ENCODE measurements around the gene PTGDS. TPM values are rescaled to one million over a fixed set of nuclear protein-coding genes. Genes with fewer than 3 reads are reported as not detected.

Gene PTGDS
- total and polyA plus RNA-seq, 7 experiments from 2014 or later: 0.97 to 68.7 (median 4.3) TPM; not detected in 2

DNA sequence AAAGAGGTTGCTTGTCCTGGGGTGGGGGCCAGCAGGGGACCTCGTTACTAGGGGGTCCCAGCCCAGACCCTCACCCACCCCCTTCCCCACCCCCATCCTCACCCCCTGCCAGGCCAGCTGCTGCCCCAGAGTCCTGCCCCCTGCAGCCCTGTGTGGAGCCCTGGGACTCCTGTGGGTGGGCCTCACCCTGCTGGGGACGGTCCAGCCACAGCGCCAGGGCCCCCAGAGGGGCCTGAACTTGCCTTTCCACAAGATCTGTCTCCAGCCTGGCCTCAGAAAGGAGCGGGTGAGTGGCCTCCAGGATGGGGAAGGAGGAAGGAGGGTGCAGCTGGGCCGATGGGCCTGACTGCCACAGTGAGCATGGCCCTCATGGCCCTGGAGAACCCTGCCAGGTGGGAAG is 7.5 kb upstream of the PTGDS start:
- intact Hi-C loops (cut with micrococcal nuclease): no loop called here
- no peaks in the 10 kb centered on the region for H3K36me3 Mint-ChIP-seq

DNA sequence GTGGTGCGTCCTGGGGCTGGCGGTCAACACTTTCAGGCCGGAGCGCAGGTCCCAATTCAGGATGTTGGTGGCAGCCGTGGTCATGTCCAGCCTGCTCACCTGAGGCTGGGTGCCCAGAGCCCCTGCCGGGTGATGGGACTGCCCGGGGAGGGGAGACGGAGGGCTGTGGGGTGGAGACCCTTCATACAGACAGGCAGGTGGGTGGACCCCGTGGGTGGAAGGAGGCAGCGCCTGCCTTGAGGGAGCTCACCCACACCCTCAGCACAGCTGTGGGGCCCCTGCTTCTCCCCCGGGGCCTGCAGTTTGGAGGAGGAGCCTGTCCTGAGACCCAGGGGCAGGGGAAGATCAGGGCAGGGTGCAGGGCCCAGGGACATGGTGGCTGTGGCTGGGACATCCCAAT is 6.9 kb upstream of the PTGDS start:
- no peaks in the 10 kb centered on the region for H3K9me3 Mint-ChIP-seq
- no peak overlapping the region for H3K4me3 Mint-ChIP-seq
- DNase-seq (no peak), ATAC-seq (no peak)
- no peak overlapping the region for H3K4me3 ChIP-seq (ENCODE audit: low read length)
- H3K9me3 ChIP-seq (ENCODE audit: control insufficient read depth in 2 of 3, low read length in 3 of 3): no peaks in the 10 kb centered on the region
- peaks cover 0 to 22% (median 14%) of the 10 kb centered on the region in 7 donors for H3K4me1 Mint-ChIP-seq
- ChIA-PET CTCF (interaction anchor here (0.9 kb wide), 1 partner anchor 195 kb away, joined by 4 read pairs; no protein-coding TSS in a partner anchor), POLR2A (interaction anchor here (0.5 kb wide), 1 partner anchor 18 kb away, joined by 3 read pairs; no protein-coding TSS in a partner anchor)
- H3K27me3 Mint-ChIP-seq: peaks cover 0 to 6% (median 0%) of the 10 kb centered on the region in 5 donors
- no peaks in the 10 kb centered on the region for H3K27me3 ChIP-seq (ENCODE audit: control insufficient read depth in 2 of 2, insufficient read depth in 2 of 2, low read length in 2 of 2)
- no peak overlapping the region for H3K27ac Mint-ChIP-seq
- intact Hi-C loops (cut with micrococcal nuclease): no loop called here
- H3K36me3 ChIP-seq (ENCODE audit: control insufficient read depth in 2 of 3, insufficient read depth in 3 of 3, low read length in 3 of 3): no peaks in the 10 kb centered on the region
- peaks cover 15 to 26% of the 10 kb centered on the region in 2 donors for H3K4me1 ChIP-seq (ENCODE audit: control insufficient read depth in 2 of 2, insufficient read depth in 2 of 2, low read length in 2 of 2)
- H3K36me3 Mint-ChIP-seq: no peaks in the 10 kb centered on the region
- no peak overlapping the region for H3K27ac ChIP-seq (ENCODE audit: low read depth, low read length)

More for the DNA sequence above, 7.5 kb upstream of the PTGDS start:
- peaks cover 0 to 4% (median 0%) of the 10 kb centered on the region in 5 donors for H3K27me3 Mint-ChIP-seq
- Histone ChIP-seq H3K4me3 (ENCODE audit: low read length) (no peak overlapping the region), H3K27me3 (ENCODE audit: control insufficient read depth in 2 of 2, insufficient read depth in 2 of 2, low read length in 2 of 2) (no peaks in the 10 kb centered on the region), H3K27ac (ENCODE audit: low read depth, low read length) (no peak overlapping the region), H3K9me3 (ENCODE audit: control insufficient read depth in 2 of 3, low read length in 3 of 3) (no peaks in the 10 kb centered on the region), H3K36me3 (ENCODE audit: control insufficient read depth in 2 of 3, insufficient read depth in 3 of 3, low read length in 3 of 3) (no peaks in the 10 kb centered on the region), H3K4me1 (ENCODE audit: control insufficient read depth in 2 of 2, insufficient read depth in 2 of 2, low read length in 2 of 2) (peaks cover 12 to 24% of the 10 kb centered on the region in 2 donors)
- CTCF ChIA-PET: no interaction called here
- POLR2A ChIA-PET: no interaction called here
- ATAC-seq: no peak
- no peak overlapping the region for H3K4me3 Mint-ChIP-seq
- peaks cover 0 to 18% (median 13%) of the 10 kb centered on the region in 7 donors for H3K4me1 Mint-ChIP-seq
- no peak for DNase-seq
- H3K27ac Mint-ChIP-seq: no peak overlapping the region
- no peaks in the 10 kb centered on the region for H3K9me3 Mint-ChIP-seq

DNA sequence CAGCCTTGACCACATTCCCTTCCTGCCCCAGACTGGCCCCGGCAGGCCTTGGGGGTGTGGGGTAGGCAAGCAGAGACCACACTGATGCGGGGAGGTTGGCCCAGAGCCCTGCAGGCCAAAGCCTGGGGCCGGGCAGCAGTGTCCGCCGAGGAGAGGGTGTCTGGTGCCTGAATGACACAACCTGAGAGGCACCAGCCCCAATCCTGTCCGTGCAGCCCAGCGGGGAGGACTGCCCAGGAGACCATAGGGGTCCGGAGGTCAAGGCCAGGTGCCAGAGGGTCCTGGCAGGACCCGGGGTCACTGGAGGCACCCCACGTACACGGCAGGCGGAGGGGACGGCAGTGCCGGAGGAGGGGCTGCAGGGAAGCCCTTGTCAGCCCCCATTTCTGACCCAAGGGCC is 5.6 kb upstream of the PTGDS start:
- POLR2A ChIA-PET: no interaction called here
- H3K4me1 Mint-ChIP-seq: peaks cover 0 to 23% (median 7%) of the 10 kb centered on the region in 7 donors
- H3K27ac ChIP-seq (ENCODE audit: low read depth, low read length): no peak overlapping the region
- H3K4me1 ChIP-seq (ENCODE audit: control insufficient read depth in 2 of 2, insufficient read depth in 2 of 2, low read length in 2 of 2): peaks cover 13 to 23% of the 10 kb centered on the region in 2 donors
- H3K27ac Mint-ChIP-seq: no peak overlapping the region
- ATAC-seq: no peak
- H3K36me3 Mint-ChIP-seq: no peaks in the 10 kb centered on the region
- H3K9me3 ChIP-seq (ENCODE audit: control insufficient read depth in 2 of 3, low read length in 3 of 3): no peaks in the 10 kb centered on the region
- no peak overlapping the region for H3K4me3 Mint-ChIP-seq
- CTCF ChIA-PET: no interaction called here
- H3K27me3 ChIP-seq (ENCODE audit: control insufficient read depth in 2 of 2, insufficient read depth in 2 of 2, low read length in 2 of 2): no peaks in the 10 kb centered on the region
- intact Hi-C loops (cut with micrococcal nuclease): no loop called here
- no peak for DNase-seq
- H3K27me3 Mint-ChIP-seq: peaks cover 0 to 4% (median 0%) of the 10 kb centered on the region in 5 donors
- no peaks in the 10 kb centered on the region for H3K36me3 ChIP-seq (ENCODE audit: control insufficient read depth in 2 of 3, insufficient read depth in 3 of 3, low read length in 3 of 3)
- H3K9me3 Mint-ChIP-seq: no peaks in the 10 kb centered on the region
- H3K4me3 ChIP-seq (ENCODE audit: low read length): no peak overlapping the region

DNA sequence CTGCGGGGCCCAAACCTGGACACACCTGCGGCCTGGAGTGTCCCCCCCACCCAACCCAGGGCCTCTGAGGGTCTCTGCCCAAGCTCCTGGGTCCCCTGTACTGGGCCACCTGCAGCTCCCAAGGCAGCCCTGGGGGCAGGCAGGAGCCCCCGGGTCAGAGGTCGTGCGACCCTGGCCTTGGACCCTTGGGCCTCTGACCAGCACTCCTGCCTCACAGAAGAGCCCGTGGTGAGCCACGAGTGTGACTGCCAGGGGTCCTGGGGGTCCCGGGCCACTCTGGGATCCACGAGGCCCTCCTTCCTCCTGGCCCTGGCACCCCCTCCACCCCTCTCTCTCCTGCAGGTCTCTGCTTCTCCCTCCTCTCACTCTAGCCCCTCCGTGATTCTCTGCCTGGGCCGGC is 5.0 kb upstream of the PTGDS start:
- no peak overlapping the region for H3K27ac Mint-ChIP-seq
- no peaks in the 10 kb centered on the region for H3K9me3 Mint-ChIP-seq
- POLR2A ChIA-PET: no interaction called here
- no peak overlapping the region for H3K4me3 Mint-ChIP-seq
- H3K36me3 ChIP-seq (ENCODE audit: control insufficient read depth in 2 of 3, insufficient read depth in 3 of 3, low read length in 3 of 3): no peaks in the 10 kb centered on the region
- H3K36me3 Mint-ChIP-seq: no peaks in the 10 kb centered on the region
- H3K4me1 ChIP-seq (ENCODE audit: control insufficient read depth in 2 of 2, insufficient read depth in 2 of 2, low read length in 2 of 2): peaks cover 13 to 23% of the 10 kb centered on the region in 2 donors
- DNase-seq: no peak
- no peaks in the 10 kb centered on the region for H3K27me3 ChIP-seq (ENCODE audit: control insufficient read depth in 2 of 2, insufficient read depth in 2 of 2, low read length in 2 of 2)
- H3K4me3 ChIP-seq (ENCODE audit: low read length): no peak overlapping the region
- H3K4me1 Mint-ChIP-seq: peaks cover 0 to 20% (median 7%) of the 10 kb centered on the region in 7 donors
- H3K27me3 Mint-ChIP-seq: peaks cover 0 to 4% (median 0%) of the 10 kb centered on the region in 5 donors
- ATAC-seq: no peak
- intact Hi-C loops (cut with micrococcal nuclease): no loop called here
- H3K9me3 ChIP-seq (ENCODE audit: control insufficient read depth in 2 of 3, low read length in 3 of 3): no peaks in the 10 kb centered on the region
- CTCF ChIA-PET: no interaction called here
- no peak overlapping the region for H3K27ac ChIP-seq (ENCODE audit: low read depth, low read length)

DNA sequence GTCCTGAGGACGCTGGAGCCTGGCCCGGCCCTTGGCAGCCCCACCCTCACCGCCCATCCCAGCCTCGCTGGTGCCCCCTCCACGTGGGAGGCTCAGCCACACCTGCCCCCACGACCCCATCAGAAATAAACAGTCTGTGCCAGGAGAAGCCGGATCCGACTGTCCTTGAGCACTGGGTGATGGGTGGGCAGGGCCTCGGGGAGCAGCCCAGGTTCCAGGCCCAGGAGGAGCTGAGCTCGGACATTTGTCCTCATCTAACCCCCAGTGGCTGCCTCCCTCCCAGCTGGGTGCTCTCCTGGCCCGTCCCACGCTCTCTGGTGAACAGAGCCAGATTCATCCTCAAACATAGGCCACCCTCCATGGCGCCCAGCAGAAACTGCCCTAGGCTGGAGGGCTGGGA is 4.6 kb upstream of the PTGDS start:
- Histone ChIP-seq H3K27ac (ENCODE audit: low read depth, low read length) (no peak overlapping the region), H3K9me3 (ENCODE audit: control insufficient read depth in 2 of 3, low read length in 3 of 3) (no peaks in the 10 kb centered on the region), H3K4me1 (ENCODE audit: control insufficient read depth in 2 of 2, insufficient read depth in 2 of 2, low read length in 2 of 2) (peaks cover 13 to 23% of the 10 kb centered on the region in 2 donors), H3K4me3 (ENCODE audit: low read length) (no peak overlapping the region), H3K27me3 (ENCODE audit: control insufficient read depth in 2 of 2, insufficient read depth in 2 of 2, low read length in 2 of 2) (no peaks in the 10 kb centered on the region), H3K36me3 (ENCODE audit: control insufficient read depth in 2 of 3, insufficient read depth in 3 of 3, low read length in 3 of 3) (no peaks in the 10 kb centered on the region)
- Mint-ChIP-seq H3K36me3 (no peaks in the 10 kb centered on the region), H3K4me3 (no peak overlapping the region), H3K27me3 (peaks cover 0 to 4% (median 0%) of the 10 kb centered on the region in 5 donors), H3K4me1 (peaks cover 0 to 19% (median 7%) of the 10 kb centered on the region in 7 donors), H3K27ac (no peak overlapping the region), H3K9me3 (no peaks in the 10 kb centered on the region)
- POLR2A ChIA-PET: interaction anchor here (1.0 kb wide), 1 partner anchor 11 kb away, joined by 3 read pairs; no protein-coding TSS in a partner anchor
- CTCF ChIA-PET: no interaction called here
- ATAC-seq (no peak), DNase-seq (no peak)
- intact Hi-C loops (cut with micrococcal nuclease): no loop called here

DNA sequence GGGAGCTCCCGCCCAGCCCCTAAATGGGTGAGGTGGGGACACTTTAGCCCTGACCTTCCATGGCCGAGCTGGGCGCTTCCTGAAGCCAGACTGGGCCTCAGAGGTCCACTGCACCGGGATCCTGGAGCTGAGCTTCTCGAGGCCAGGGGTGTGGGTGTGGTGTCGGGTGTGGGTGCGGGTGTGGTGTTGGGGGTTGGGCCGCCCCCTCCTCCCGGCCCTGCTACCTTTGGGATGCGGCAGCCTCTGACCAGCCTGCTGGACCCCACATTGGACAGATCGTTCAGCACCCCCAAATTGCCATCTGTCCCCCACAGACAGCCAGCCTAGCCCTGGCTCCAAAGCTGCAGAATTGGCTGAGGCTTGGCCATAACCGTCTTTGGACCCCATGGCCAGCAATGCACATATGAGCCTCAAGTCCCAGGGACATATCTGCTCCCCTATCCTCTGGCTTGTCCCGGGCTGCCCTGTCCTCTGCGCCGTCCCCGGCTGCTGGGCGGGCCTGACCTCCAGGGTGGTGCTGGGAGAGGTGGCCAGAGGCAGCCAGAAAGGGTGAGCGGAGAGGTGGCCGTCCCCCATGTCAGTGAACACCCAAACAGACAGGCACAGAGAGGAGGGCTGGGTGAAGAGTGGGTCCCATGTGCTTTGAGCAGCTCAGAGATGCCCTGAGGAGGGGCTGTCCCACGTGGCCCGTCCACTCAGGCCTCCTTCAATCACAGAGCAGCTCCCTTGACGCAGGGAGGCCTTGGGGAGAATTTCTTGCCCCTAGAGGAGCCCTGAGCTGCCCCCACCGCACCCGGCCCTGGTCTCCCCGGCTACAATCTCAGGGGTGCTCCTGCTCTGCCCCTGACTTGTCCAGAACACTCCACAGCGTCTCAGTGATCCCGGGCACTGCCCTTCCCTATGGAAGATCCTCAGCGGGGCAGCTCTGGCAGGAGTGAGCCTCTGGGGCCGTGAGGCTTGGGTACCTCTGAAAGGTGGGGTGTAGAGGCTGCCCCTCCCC is 3.4 kb upstream of the PTGDS start:
- no peaks in the 10 kb centered on the region for H3K9me3 Mint-ChIP-seq
- no peak for DNase-seq
- Histone ChIP-seq H3K27ac (ENCODE audit: low read depth, low read length) (no peak overlapping the region), H3K36me3 (ENCODE audit: control insufficient read depth in 2 of 3, insufficient read depth in 3 of 3, low read length in 3 of 3) (no peaks in the 10 kb centered on the region), H3K4me3 (ENCODE audit: low read length) (no peak overlapping the region), H3K9me3 (ENCODE audit: control insufficient read depth in 2 of 3, low read length in 3 of 3) (no peaks in the 10 kb centered on the region), H3K4me1 (ENCODE audit: control insufficient read depth in 2 of 2, insufficient read depth in 2 of 2, low read length in 2 of 2) (peaks cover 13 to 23% of the 10 kb centered on the region in 2 donors), H3K27me3 (ENCODE audit: control insufficient read depth in 2 of 2, insufficient read depth in 2 of 2, low read length in 2 of 2) (no peaks in the 10 kb centered on the region)
- no peak overlapping the region for H3K27ac Mint-ChIP-seq
- no peak overlapping the region for H3K4me3 Mint-ChIP-seq
- no peak for ATAC-seq
- H3K36me3 Mint-ChIP-seq: no peaks in the 10 kb centered on the region
- H3K4me1 Mint-ChIP-seq: peaks cover 0 to 19% (median 7%) of the 10 kb centered on the region in 7 donors
- intact Hi-C loops (cut with micrococcal nuclease): no loop called here
- ChIA-PET POLR2A (interaction anchor here (0.8 to 1.4 kb wide), 3 partner anchors 9 to 19 kb away, joined by 3 to 6 read pairs (median 3); partner anchors contain the start of gene PAXX), CTCF (interaction anchor here (0.7 kb wide), 1 partner anchor 56 kb away, joined by 3 read pairs; no protein-coding TSS in a partner anchor)
- peaks cover 0 to 4% (median 0%) of the 10 kb centered on the region in 5 donors for H3K27me3 Mint-ChIP-seq
